ENCODE measurements around the gene KIFC3. TPM values are rescaled to one million over a fixed set of nuclear protein-coding genes. Genes with fewer than 3 reads are reported as not detected.
"Not testable (repeated sequence)": the region's sequence is repeated elsewhere in the genome, so short reads cannot be mapped to it uniquely, and the experiment has no call there.

The KIFC3 gene
- total RNA-seq, 1 experiment from 2014 or later: 32.6 TPM

DNA sequence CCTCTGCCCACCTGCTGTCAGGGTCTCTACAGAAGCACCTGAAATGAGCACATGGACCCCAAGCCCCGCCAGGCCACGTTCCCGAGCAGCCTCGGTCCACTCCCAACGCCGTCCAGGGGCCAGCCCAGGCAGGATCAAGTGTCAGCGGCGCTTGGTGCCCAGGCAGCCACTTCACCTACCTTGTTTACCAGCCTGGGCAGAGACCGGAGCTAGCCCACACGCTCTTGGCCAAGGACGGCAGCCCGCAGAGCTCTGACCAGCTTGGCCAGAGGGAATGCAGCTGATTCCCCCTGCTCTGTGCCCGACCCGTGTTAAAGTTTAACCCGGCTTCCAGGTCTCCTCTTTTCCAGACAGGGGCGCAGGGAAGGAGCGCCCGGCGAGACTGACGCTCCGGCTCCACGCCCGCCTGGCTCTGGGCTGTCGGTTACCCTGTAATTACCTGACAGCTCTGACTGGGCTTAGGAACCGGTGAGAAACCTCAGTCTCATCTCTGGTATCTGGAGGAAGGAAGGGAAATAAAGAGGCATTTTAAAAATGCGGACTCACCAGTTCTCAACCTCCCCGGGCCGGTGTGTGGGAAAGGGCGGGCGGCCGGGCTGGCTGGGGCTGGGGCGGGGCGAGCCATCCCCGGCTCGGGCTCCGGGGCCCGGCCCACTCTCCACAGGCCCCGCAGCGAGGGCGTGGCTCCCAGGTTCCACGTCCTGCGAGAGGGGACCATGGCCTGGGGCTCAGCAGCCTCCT is 4.6 kb downstream of the KIFC3 start:
- H3K4me3 ChIP-seq (ENCODE audit: low read length): peak overlapping the region; percentile 59
- ChIA-PET CTCF (no interaction called here), POLR2A (ENCODE audit: unreplicated experiment) (no interaction called here)
- no TSS peak for BruUV-seq (replicated peaks)
- no peaks in the 10 kb centered on the region for H3K27me3 ChIP-seq (ENCODE audit: low read length)
- peak overlapping the region; percentile 48 for H3K9ac ChIP-seq (ENCODE audit: low read length)
- peaks cover 49% of the 10 kb centered on the region for H3K4me1 ChIP-seq (ENCODE audit: insufficient read depth, low read length)
- ATAC-seq (peak; percentile 47), DNase-seq (peak; percentile 73)
- H3F3A ChIP-seq (ENCODE audit: low read length, unreplicated experiment): no peaks in the 10 kb centered on the region
- no peaks in the 10 kb centered on the region for H4K20me1 ChIP-seq (ENCODE audit: low read length)
- H3K9me3 ChIP-seq (ENCODE audit: low read length): no peaks in the 10 kb centered on the region
- H3K79me2 ChIP-seq (ENCODE audit: low read length): peaks cover 20% of the 10 kb centered on the region
- H3K27ac ChIP-seq (ENCODE audit: low read length): peak overlapping the region; percentile 80
- H3K4me2 ChIP-seq (ENCODE audit: low read length): peak overlapping the region; percentile 87
- H3K9me2 ChIP-seq (replicated peaks; ENCODE audit: low read length): no peaks in the 10 kb centered on the region
- TF ChIP-seq, protein P1, sequence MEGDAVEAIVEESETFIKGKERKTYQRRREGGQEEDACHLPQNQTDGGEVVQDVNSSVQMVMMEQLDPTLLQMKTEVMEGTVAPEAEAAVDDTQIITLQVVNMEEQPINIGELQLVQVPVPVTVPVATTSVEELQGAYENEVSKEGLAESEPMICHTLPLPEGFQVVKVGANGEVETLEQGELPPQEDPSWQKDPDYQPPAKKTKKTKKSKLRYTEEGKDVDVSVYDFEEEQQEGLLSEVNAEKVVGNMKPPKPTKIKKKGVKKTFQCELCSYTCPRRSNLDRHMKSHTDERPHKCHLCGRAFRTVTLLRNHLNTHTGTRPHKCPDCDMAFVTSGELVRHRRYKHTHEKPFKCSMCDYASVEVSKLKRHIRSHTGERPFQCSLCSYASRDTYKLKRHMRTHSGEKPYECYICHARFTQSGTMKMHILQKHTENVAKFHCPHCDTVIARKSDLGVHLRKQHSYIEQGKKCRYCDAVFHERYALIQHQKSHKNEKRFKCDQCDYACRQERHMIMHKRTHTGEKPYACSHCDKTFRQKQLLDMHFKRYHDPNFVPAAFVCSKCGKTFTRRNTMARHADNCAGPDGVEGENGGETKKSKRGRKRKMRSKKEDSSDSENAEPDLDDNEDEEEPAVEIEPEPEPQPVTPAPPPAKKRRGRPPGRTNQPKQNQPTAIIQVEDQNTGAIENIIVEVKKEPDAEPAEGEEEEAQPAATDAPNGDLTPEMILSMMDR (conservative IDR thresholded peaks at IDR 0.05; ENCODE audit: low read depth, low read length): no peak
- TF ChIP-seq EZH2 (IDR thresholded peaks at IDR 0.05; ENCODE audit: low read length, unreplicated experiment) (no peak), EZH2phosphoT487 (IDR thresholded peaks at IDR 0.05; ENCODE audit: borderline replicate concordance, low read length) (no peak)
- H3K36me3 ChIP-seq (ENCODE audit: low read depth, low read length): no peaks in the 10 kb centered on the region
- intact Hi-C loops (cut with micrococcal nuclease): no loop called here
- H2AFZ ChIP-seq (ENCODE audit: low read length): peak overlapping the region; percentile 48

DNA sequence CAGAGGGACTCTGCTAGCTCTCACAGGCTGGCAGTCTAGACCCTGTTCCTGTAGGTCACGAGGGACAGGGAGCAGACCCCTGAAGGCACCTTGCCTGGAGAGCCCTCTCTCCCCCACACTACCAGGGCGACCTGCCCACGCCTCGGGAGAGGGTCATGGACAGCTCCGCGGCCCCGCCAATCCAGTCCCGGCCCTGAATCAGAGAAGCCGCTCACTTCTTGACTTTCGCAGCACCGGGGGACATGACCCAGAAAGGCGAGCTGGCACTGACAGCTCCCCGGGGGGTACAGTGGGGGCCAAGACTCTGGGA is 5.1 kb downstream of the KIFC3 start:
- peak overlapping the region; percentile 87 for H3K4me2 ChIP-seq (ENCODE audit: low read length)
- intact Hi-C loops (cut with micrococcal nuclease): no loop called here
- DNase-seq: no peak
- TF ChIP-seq EZH2 (IDR thresholded peaks at IDR 0.05; ENCODE audit: low read length, unreplicated experiment): no peak
- no peak for TF ChIP-seq EZH2phosphoT487 (IDR thresholded peaks at IDR 0.05; ENCODE audit: borderline replicate concordance, low read length)
- TF ChIP-seq, protein P1 (conservative IDR thresholded peaks at IDR 0.05; ENCODE audit: low read depth, low read length): no peak
- H3K4me1 ChIP-seq (ENCODE audit: insufficient read depth, low read length): peaks cover 47% of the 10 kb centered on the region
- no peaks in the 10 kb centered on the region for H3K9me3 ChIP-seq (ENCODE audit: low read length)
- H3K27ac ChIP-seq (ENCODE audit: low read length): peak overlapping the region; percentile 80
- peak overlapping the region; percentile 59 for H3K4me3 ChIP-seq (ENCODE audit: low read length)
- no TSS peak for BruUV-seq (replicated peaks)
- no peaks in the 10 kb centered on the region for H3F3A ChIP-seq (ENCODE audit: low read length, unreplicated experiment)
- peak overlapping the region; percentile 48 for H3K9ac ChIP-seq (ENCODE audit: low read length)
- ChIA-PET CTCF (no interaction called here), POLR2A (ENCODE audit: unreplicated experiment) (no interaction called here)
- H2AFZ ChIP-seq (ENCODE audit: low read length): no peak overlapping the region
- H3K36me3 ChIP-seq (ENCODE audit: low read depth, low read length): no peaks in the 10 kb centered on the region
- no peaks in the 10 kb centered on the region for H4K20me1 ChIP-seq (ENCODE audit: low read length)
- peaks cover 20% of the 10 kb centered on the region for H3K79me2 ChIP-seq (ENCODE audit: low read length)
- H3K27me3 ChIP-seq (ENCODE audit: low read length): no peaks in the 10 kb centered on the region
- no peak for ATAC-seq
- H3K9me2 ChIP-seq (replicated peaks; ENCODE audit: low read length): no peaks in the 10 kb centered on the region

DNA sequence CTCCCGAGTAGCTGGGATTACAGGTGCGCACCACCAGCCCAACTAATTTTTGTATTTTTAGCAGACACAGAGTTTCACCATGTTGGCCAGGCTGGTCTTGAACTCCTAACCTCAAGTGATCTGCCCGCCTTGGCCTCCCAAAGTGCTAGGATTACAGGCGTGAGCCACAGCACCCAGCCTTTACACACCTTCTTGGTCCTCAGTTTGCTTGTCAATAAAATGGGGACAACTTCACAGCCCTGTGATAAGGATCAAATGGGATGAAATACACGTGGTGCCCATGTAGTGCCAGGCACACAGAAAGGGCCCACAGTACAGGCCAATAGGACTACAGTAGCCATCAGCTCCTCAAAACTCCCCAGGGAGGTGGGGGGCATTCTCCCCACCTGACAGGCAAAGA is 6.3 kb downstream of the KIFC3 start:
- H3K9ac ChIP-seq (ENCODE audit: low read length); ATAC-seq; H3K36me3 ChIP-seq (ENCODE audit: low read depth, low read length); H3K9me3 ChIP-seq (ENCODE audit: low read length); H4K20me1 ChIP-seq (ENCODE audit: low read length); H3F3A ChIP-seq (ENCODE audit: low read length, unreplicated experiment); POLR2A ChIA-PET (ENCODE audit: unreplicated experiment); H3K4me3 ChIP-seq (ENCODE audit: low read length); H2AFZ ChIP-seq (ENCODE audit: low read length); intact Hi-C loops (cut with micrococcal nuclease); H3K27me3 ChIP-seq (ENCODE audit: low read length); DNase-seq; H3K9me2 ChIP-seq (replicated peaks; ENCODE audit: low read length); H3K79me2 ChIP-seq (ENCODE audit: low read length); H3K27ac ChIP-seq (ENCODE audit: low read length); H3K4me2 ChIP-seq (ENCODE audit: low read length); BruUV-seq (replicated peaks): not testable (repeated sequence)
- H3K4me1 ChIP-seq (ENCODE audit: insufficient read depth, low read length): peaks cover 39% of the 10 kb centered on the region
- CTCF ChIA-PET: interaction anchor here (0.6 to 1.1 kb wide), 3 partner anchors 56 to 67 kb away, joined by 3 to 9 read pairs (median 3); no protein-coding TSS in a partner anchor

Measured in PC-3 (cell line).